Adipose tissue (tissue), 3 donors: Measurements from ENCODE around the gene NDUFS5. TPM values are rescaled to one million over a fixed set of nuclear protein-coding genes. Genes with fewer than 3 reads are reported as not detected.
"Not testable (repeated sequence)": the region's sequence is repeated elsewhere in the genome, so short reads cannot be mapped to it uniquely, and the experiment has no call there.

ENCODE experiments used
- H3K27ac ChIP-seq: one replicate; pipeline ENCODE4 v1.5.1; 2013; ENCODE audit warnings: low read depth, low read length
- WGBS, 3 donors: extraction: QIAGEN DNeasy Blood & Tissue Kit; methylation state at CpG; one replicate each; pipeline ENCODE4 v1.1.7; 2013; 5-methylcytosine and 5-hydroxymethylcytosine counted together
- polyA plus RNA-seq, 3 donors: library from polyadenylated mRNA; stranded (reverse); fragments of 200-250 nt; gene quantifications; one replicate each; pipeline ENCODE4 v1.2.3, GENCODE V29; 2013
- donor health status: healthy with polysubstance abuse.
- donor health status: Bipolar disorder and iron deficiency.
- donor health status: healthy.

Gene NDUFS5
- polyA plus RNA-seq, 3 donors = 285 to 896 (median 625) TPM

DNA sequence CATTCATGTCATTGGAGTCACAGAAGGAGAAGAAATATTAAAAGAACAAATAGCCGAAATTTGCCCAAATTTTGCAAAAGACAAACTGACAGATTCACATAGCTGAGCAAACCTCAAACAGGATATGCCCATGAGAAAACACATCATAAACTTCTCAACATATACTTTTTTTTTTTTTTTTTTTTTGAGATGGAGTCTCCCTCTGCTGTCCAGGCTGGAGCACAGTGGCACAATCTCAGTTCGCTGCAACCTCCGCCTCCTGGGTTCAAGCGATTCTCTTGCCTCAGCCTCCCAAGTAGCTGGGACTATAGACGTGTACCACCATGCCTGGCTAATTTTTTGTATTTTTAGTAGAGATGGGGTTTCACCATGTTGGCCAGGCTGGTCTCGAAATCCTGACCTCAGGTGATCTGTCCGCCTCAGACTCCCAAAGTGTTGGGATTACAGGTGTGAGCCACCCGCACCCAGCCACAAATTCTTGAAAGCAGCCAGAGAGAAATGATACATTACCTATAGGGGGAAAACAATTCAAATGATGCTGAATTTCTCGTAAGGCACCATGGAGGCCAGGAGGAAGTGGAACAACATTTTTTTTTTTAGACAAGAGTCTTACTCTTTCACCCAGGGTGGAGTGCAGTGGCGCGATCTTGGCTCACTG lies 25.2 kb downstream of the NDUFS5 start:
- H3K27ac ChIP-seq = not testable (repeated sequence)
- WGBS, 3 donors = 82 to 85% (median 85%) methylated on average over 11 of the region's 11 CpGs

DNA sequence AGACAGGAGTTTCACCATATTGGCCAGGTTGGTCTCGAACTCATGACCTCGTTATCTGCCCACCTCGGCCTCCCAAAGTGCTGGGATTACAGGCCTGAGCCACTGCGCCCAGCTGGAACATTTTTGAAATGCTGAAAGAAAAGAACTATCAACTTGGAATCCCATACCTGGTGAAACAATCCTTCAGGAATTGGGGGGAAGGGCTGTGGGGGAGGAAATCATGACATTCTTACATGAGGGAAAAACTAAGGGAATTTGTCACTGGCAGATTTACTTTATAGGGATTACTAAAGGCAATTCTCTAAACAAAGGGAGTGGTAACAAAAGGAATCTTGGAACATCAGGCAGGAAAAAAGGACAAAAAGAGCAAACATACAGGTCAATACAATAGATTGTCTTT lies 25.8 kb downstream of the NDUFS5 start:
- WGBS, 3 donors = 90 to 95% (median 93%) methylated on average over 4 of the region's 4 CpGs
- no peak overlapping the region for H3K27ac ChIP-seq

DNA sequence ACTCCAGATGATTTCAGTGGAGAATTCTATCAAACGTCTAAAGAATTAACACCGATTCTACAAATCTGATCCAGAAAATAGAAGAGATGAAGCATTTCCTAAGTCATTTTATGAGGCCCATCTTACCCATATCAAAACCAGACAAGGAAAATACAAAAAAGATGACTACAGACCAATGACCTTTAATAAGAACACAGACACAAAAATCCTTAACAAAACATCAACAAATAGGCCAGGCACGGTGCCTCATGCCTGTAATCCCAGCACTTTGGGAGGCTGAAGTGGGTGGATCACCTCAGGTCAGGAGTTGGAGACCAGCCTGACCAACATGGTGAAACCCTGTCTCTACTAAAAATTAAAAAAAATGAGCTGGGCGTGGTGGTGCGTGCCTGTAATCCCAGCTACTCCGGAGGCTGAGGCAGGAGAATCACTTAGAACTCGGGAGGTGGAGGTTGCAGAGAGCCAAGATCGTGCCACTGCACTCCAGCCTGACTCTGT lies 29.1 kb downstream of the NDUFS5 start:
- not testable (repeated sequence) for H3K27ac ChIP-seq
- WGBS, 3 donors = 91 to 93% (median 92%) methylated on average over 8 of the region's 8 CpGs

DNA sequence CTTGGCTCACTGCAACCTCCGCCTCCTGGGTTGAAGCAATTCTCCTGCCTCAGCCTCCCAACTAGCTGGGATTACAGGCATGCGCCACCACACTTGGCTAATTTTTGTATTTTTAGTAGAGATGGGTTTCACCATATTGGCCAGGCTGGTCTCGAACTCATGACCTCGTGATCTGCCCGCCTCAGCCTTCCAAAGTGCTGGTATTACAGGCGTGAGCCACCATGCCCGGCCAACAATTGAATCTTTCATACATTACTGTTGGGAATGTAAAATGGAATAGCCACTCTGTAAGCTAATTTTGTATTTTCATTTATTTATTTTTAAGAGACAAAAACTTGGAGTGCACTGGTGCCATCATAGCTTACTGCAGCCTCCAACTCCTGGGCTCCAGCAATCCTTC lies 35.4 kb downstream of the NDUFS5 start:
- WGBS, 3 donors = 96 to 97% (median 97%) methylated on average over 7 of the region's 7 CpGs
- not testable (repeated sequence) for H3K27ac ChIP-seq

DNA sequence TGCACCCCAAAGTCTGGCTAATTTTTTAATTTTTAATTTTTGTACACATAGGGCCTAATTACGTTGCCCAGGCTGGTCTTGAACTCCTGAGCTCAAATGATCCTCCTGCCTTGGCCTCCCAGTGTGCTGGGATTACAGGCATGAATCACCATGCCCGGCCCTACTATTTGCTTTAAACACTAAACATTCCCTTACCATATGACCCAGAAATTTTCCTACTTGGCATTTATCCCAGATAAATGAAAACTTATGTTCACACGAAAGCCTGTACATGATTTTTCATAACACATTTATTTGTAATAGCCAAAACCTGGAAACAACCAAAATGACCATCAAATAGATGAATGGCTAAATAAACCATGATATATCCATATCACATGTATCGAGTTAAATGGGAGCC lies 35.8 kb downstream of the NDUFS5 start:
- no peak overlapping the region for H3K27ac ChIP-seq
- WGBS, 3 donors = 71 to 90% (median 85%) methylated on average over 4 of the region's 4 CpGs

DNA sequence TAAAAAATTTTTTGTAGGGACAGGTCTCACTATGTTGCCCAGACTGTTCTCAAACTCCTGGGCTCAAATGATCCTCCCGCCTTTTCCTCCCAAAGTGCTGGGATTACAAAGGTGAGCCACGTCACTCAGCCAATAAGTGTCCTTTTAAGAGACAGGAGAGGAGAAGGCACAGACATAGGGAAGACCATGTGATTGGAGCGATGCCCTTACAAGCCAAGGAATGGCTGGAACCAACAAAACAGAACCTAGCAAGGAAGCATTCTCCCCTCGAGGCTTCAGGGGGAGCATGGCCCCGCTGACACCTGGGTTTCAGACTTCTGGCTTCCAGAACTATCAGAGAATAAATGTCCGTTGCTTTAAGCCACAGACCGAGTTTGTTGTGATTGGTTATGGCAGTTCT lies 37.0 kb downstream of the NDUFS5 start:
- 76 to 79% (median 77%) methylated on average over 7 of the region's 7 CpGs for WGBS, 3 donors

DNA sequence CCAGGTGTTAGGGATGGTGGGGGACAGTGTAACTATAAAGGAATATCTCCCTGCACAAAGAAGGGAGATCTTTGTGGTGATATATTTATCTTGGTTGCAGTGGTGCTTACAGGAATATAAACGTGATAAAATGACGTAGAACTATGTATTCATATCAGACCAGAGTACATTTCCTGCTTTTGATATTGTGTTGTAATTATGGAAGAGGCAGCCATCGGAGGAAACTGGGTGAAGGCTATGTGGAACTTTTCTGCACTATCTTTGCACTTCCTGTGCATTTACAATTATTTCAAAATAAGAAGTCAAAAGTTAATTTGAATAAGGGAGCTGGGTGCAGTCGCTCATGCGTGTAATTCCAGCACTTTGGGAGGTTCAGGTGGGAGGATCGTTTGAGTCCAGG lies 37.6 kb downstream of the NDUFS5 start:
- no peak overlapping the region for H3K27ac ChIP-seq
- 54 to 63% (median 55%) methylated on average over 6 of the region's 6 CpGs for WGBS, 3 donors

More for the DNA sequence above, 37.0 kb downstream of the NDUFS5 start:
- H3K27ac ChIP-seq = no peak overlapping the region

DNA sequence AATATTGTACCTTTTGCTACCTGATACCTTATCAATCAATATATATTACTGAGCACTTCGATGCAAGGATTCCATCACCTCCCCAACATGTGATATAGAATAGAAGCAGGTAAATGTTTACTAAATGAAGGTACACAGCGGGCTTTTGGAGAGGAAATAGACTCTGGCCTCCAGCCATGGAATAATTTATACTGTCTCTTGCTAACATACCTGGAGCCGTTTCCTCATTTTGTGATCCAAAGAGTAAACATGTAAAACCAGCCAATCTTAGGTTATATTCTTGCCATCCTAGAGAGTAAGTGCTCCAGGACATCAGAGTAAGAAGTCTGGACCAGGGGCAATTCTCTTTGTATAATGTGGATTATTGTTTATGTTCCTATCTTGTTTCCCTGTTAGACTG lies 39.4 kb downstream of the NDUFS5 start:
- WGBS, 3 donors = 37 to 74% (median 67%) methylated on average over 3 of the region's 3 CpGs
- no peak overlapping the region for H3K27ac ChIP-seq

DNA sequence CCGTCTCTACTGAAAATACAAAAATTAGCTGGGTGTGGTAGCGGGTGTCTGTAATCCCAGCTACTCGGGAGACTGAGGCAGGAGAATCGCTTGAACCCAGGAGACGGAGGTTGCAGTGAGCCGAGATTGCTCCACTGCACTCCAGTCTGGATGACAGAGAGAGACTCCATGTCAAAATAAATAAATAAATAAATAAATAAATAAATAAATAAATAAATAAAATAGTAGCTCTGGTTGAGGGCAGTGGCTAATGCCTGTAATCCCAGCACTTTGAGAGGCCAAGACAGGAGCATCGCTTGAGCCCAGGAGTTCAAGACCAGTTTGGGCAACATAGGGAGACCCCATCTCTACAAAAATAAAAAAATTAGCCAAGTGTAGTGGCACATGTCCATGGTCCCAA lies 42.1 kb downstream of the NDUFS5 start:
- H3K27ac ChIP-seq = not testable (repeated sequence)
- WGBS, 3 donors = 96 to 99% (median 98%) methylated on average over 7 of the region's 7 CpGs

DNA sequence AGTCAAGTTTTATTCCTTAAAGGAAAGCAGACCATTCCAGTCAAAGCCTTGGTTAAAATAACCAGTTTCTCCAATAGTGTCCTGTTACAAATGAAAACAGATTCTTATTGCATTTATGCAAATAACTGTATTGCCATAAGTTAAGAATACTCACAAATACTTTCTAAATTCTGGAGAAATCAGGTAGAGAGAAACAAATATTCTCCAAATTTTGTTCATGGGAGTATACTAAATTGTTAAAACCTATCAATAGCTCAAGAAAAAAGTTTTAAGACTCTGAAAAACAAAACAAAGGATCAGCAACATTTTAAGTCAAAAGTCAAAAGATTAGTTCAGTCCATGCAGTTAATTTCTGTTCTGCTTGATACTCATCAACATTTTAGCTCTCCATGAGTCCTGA lies 45.4 kb downstream of the NDUFS5 start:
- H3K27ac ChIP-seq = not testable (repeated sequence)

DNA sequence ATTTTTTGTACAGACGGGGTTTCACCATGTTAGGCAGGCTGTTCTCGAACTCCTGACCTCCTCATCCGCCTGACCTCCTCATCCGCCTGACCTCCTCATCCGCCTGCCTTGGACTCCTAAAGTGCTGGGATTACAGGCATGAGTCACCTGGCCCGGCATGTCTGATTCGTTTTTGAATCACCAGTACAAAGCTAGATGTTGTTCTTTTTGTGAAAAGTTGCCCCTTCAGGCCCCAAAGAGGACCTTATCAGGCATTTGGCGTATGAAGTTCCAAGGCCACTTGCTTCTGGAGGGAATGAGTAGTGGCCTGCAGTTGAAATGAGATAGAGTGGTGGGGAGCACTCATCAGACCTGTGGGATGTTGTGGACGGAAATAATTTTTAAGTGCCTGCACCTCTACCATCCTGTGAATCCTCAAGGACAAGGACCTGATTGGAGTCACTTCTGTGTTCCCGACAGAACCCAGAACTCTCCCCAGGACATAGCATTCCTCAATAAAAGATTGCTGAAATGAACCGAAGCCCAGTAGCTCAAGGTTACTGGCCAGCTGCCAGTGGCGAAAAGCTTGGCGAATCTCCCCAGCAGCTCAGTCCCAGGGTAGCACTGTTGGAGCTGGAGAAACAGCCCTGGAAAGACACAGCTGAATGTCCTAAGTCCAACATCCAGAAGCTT lies 50.1 kb downstream of the NDUFS5 start:
- WGBS, 3 donors = 43 to 62% (median 60%) methylated on average over 13 of the region's 13 CpGs
- H3K27ac ChIP-seq = no peak overlapping the region

DNA sequence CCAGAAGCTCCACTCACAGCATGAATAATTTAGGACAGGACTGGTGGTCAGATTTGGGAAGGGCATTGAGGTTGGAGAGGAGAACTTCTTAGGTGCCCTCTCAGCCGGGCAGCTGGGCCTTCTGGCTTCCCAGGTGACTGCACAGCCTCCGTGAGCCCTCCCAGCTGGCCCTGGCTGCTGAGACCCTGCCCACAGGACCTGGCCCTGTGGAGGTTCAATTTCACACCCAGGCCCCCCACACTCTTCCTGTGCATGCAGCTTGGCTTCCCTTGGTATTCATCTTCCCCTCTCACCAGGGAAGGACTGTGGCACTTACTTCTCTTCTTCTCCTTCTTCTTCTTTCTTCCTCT lies 50.6 kb downstream of the NDUFS5 start:
- no peak overlapping the region for H3K27ac ChIP-seq
- 56 to 67% (median 63%) methylated on average over 2 of the region's 2 CpGs for WGBS, 3 donors

DNA sequence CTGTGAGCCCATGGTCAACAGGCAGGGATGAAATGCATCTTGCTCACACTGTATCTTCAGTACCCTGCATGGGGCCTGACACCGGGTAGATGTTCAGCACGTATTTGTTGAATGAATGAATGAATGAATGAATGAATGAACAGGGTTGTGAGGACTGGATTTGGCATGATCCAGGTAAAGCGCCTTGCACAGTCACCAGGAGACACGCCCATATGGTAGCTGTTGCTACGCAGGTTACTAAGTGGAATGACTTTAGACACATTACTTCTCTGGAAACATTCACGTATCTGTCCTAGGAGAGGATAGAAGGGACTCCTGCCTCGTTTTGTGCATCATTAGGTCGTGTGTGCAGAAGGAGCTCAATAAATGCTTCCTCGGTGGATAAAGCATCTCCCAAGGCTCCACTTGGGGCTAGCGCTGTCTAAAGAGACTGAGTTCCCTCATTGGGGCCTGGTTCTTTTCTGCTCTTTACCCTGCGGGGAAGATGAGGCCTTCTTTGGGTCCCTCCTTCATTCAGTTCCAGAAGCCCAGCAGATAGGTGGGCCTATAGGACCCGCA lies 54.2 kb downstream of the NDUFS5 start:
- H3K27ac ChIP-seq = no peak overlapping the region

DNA sequence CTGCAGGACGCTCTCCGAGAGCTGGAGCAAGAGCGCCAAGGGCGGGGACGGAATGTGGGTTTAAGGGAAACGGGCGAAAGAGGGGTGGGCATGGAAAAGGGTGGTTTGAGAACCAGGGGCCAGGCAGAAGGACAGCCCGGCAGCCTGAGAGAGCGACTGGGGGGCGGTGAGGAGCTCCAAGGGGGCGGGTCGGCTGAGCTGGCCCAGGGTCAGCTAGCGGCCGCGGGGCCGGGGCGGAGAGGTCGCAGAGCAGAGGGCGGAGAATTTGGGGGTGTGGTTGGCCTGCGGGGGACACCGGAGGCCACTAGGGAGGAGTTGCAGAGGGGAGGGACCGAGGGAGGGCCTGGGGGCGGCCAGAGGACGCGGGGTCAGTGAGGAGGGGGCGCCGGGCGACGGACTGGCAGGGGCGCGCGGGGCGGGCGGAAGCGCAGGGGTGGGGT lies 54.7 kb downstream of the NDUFS5 start:
- H3K27ac ChIP-seq = no peak overlapping the region
- 11 to 41% (median 13%) methylated on average over 12 to 34 of the region's 35 CpGs for WGBS, 3 donors

More for the DNA sequence above, 54.2 kb downstream of the NDUFS5 start:
- WGBS, 3 donors = 75 to 85% (median 79%) methylated on average over 12 of the region's 12 CpGs

DNA sequence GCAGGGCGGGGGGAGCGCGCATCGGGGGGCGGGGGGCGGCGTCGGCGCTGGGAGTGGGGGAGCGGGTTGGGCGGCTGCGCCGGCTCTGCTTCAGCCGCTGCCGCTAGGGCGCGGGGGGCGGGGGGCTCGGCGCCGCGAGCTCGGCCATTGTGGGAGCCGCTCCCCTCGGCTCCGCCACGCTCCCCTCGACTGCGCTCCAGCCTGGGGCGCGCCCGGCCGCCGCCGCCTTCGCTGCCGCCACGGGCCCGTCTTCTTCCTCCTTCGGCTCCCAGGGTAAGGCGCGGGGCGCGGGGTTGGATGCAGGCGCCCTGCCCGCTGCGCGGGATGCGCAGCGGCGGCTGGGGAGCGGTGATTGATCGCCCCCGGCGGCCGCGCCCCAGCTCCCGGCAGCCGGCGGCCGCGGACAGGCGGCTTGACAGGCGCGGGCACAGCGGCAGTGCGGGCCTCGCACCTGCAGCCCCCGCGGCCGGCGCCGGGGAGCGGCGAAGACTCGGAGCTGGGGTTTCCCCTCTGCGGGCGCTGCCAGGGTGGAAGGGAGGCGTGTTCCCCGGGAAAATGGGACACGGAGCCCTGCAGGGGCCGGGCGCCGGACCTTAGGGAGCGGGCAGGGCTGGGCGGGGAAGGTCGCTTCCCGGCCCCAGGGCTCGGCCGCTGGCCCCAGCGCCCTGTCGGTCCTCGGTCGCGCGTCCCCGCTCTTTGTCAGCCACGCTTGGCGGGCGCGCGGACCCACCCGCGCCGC lies 55.3 kb downstream of the NDUFS5 start:
- H3K27ac ChIP-seq = no peak overlapping the region
- 0 to 1% (median 0%) methylated on average over 41 to 104 of the region's 105 CpGs for WGBS, 3 donors

DNA sequence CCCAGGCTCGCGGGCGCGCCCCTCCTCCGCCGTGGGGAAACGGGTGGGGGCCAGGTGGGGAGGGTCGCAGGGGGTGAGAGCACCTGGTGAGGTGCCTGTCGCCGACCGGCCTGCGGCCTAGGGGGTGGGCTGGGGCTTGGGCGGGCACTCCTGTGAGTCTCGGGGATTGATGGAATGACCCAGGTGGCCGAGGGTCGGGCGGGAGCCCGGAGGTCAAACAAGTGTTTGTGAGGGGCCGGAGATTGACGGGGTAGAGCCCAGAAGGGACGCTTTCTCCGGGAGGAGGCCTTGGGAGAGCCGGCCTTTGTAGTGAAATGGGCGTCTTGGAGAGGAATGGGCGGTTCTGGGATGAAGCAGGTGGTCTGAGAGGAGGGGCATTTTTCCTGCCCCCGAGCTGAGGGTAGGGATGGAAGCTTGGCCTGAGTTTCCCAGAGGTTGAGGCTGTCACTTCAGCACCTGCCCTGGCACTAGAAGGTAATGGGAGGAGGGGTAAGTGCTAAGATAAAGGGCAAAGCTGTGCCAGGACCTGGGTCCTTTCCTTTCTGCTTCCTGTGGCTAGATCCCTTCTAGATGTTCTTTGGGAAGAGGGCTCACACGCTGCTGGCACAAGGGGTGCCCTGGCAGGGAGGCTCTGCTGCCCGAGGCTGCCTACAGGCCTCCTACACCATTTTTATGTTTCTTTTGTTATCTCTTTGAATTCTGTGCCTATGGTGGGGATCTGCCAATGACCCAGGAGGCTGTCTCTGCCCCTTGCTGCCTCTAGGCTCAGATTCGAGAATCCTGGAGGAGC lies 56.1 kb downstream of the NDUFS5 start:
- 25 to 27% (median 26%) methylated on average over 28 to 29 of the region's 29 CpGs for WGBS, 3 donors
- no peak overlapping the region for H3K27ac ChIP-seq

DNA sequence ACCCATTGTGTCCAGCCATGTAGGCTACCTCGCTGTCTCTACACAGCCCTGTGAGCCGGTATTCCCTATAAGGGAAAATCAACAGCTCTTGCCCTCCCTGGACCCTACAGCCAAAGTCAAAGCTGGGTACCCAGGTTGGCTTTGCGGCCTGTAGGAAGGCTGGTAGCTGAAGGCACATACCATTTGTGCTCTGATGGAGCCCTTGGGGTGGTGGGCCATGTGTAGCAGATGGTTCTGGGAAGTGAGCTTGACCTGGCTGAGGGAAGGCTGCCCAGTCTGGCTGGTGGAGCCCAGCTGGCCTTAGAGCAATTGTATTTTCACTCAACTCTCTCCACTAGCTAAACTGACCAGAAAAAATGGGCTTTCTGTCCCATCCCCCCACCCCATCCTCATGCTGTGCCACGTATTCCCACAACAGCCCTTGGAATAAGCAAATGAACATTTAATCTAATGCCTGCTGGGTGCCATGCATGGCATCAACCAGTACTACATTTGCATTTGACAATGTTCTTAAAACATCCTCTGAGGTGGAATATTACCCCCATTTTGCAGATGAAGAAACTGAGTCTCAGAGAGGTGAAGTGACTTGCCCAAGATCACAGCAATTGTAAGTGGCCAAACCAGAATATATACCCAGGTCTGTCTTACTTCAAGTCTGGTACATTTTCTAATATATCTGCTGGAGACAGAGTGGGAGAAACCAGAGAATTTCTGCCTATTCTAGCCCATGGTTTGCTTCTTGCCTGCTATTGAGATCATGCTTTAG lies 56.8 kb downstream of the NDUFS5 start:
- WGBS, 3 donors = 95 to 97% (median 97%) methylated on average over 4 of the region's 4 CpGs
- H3K27ac ChIP-seq = no peak overlapping the region

DNA sequence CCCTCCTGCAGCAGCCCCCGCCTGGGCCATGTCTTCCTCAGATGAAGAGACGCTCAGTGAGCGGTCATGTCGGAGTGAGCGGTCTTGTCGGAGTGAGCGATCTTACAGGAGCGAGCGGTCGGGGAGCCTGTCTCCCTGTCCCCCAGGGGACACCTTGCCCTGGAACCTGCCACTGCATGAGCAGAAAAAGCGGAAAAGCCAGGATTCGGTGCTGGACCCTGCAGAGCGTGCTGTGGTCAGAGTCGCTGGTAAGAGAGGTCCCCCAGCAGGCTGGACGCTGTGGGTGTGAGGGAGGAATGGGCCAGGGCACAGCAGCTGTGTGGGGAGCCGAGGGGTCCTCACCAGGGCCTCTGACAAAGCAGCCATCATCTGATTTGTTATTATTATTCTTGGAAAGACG lies 58.0 kb downstream of the NDUFS5 start:
- WGBS, 3 donors = 92 to 95% (median 92%) methylated on average over 17 of the region's 17 CpGs
- H3K27ac ChIP-seq = no peak overlapping the region
